Ovary (tissue), 3 donors: ENCODE data around the gene CT47C1.

Experiments
- CTCF ChIP-seq, 3 donors: fragments of 450-650 bp in 2 of 3; fragments of 200-600 bp in 1 of 3; IDR thresholded peaks; one replicate each; pipeline versions ENCODE4 v1.5.1 to v1.8.0; 2016 to 2022; ENCODE audit warnings: antibody characterized with exemption in 3 of 3, mild to moderate bottlenecking in 1 of 3
- EP300 ChIP-seq: sonication (generic); formaldehyde crosslinking; IDR thresholded peaks from one replicate; pipeline ENCODE4 v1.6.1; 2017; ENCODE audit warnings: antibody characterized with exemption
- POLR2A ChIP-seq: fragments of 450-650 bp; IDR thresholded peaks from one replicate; pipeline ENCODE4 v1.6.1; 2017; ENCODE audit warnings: antibody characterized with exemption, mild to moderate bottlenecking, moderate library complexity
- donor health status: DM: no; HTN: no; CAD: no.

- TF ChIP-seq CTCF (IDR thresholded peaks at IDR 0.05) (no peak), EP300 (no peak), POLR2A (no peak)
Measured at GRCh38 chrX:119045884-119046283, 26.9 kb upstream of the CT47C1 start.
